ENCODE results near the gene ABLIM3.

Gene ABLIM3

DNA sequence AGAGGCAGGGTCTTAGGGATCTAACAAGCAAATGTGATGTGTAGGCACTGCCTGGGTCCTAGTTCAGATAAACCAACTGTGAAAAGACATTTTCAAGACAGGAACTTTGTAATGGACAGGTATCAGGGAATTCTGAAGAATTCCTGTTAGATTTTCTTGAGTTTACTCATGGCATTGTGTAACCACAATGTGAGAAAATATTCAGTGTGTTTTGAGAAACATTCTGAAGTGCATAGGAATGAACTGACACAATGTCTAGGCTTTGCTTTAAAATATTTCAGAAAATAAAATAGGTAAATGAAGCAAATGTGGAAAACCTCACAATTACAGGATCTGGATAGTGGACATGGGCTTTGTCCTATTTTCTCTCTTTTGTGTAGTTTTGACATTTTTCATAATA is 115.2 kb downstream of the ABLIM3 start:
- peak overlapping the region; percentile 77 for H3K27ac ChIP-seq (ENCODE audit: low read length, poor library complexity, severe bottlenecking)
- H3K4me2 ChIP-seq (ENCODE audit: low read length, poor library complexity, severe bottlenecking): no peak overlapping the region
- no peak overlapping the region for H4K8ac ChIP-seq (ENCODE audit: low read length)
- H3K4me1 ChIP-seq (ENCODE audit: control insufficient read depth, insufficient read depth, low read depth, low read length): peaks cover 11% of the 10 kb centered on the region
- DNase-seq: no peak
- no peak overlapping the region for H2BK5ac ChIP-seq (ENCODE audit: low read depth, low read length, poor library complexity, severe bottlenecking)
- no peak overlapping the region for H3K9ac ChIP-seq (ENCODE audit: low read length)
- no peaks in the 10 kb centered on the region for H3K79me1 ChIP-seq (replicated peaks; ENCODE audit: low read length, poor library complexity, severe bottlenecking)
- H3K4me3 ChIP-seq (ENCODE audit: insufficient read depth in 1 of 2, low read depth in 1 of 2, low read length in 2 of 2): no peak overlapping the region
- H3K27me3 ChIP-seq (ENCODE audit: control insufficient read depth in 1 of 2, insufficient read depth in 1 of 2, low read length in 2 of 2): no peaks in the 10 kb centered on the region
- no peak overlapping the region for H2BK12ac ChIP-seq (ENCODE audit: low read length in 2 of 2)
- H2AFZ ChIP-seq (ENCODE audit: low read depth, low read length): no peak overlapping the region
- H4K91ac ChIP-seq (ENCODE audit: low read length): no peak overlapping the region
- H3K14ac ChIP-seq (ENCODE audit: low read length in 2 of 2): no peak overlapping the region
- no peak overlapping the region for H3K23ac ChIP-seq (ENCODE audit: low read length in 2 of 2)
- no peak overlapping the region for H2AK5ac ChIP-seq (ENCODE audit: low read length, severe bottlenecking)
- no peak overlapping the region for H2BK15ac ChIP-seq (ENCODE audit: low read depth, poor library complexity, severe bottlenecking)
- H3K4ac ChIP-seq (ENCODE audit: low read depth in 1 of 2, low read length in 2 of 2): no peak overlapping the region
- no peak overlapping the region for H3K18ac ChIP-seq (ENCODE audit: low read depth in 1 of 2, low read length in 2 of 2)
- H3K9me3 ChIP-seq (ENCODE audit: control insufficient read depth, low read length): no peaks in the 10 kb centered on the region
- H2BK120ac ChIP-seq (ENCODE audit: low read depth, low read length): no peak overlapping the region
- peaks cover 2 to 52% of the 10 kb centered on the region in 2 experiments for H3K36me3 ChIP-seq (ENCODE audit: control insufficient read depth in 1 of 2, insufficient read depth in 2 of 2, low read depth in 1 of 2, low read length in 2 of 2)

DNA sequence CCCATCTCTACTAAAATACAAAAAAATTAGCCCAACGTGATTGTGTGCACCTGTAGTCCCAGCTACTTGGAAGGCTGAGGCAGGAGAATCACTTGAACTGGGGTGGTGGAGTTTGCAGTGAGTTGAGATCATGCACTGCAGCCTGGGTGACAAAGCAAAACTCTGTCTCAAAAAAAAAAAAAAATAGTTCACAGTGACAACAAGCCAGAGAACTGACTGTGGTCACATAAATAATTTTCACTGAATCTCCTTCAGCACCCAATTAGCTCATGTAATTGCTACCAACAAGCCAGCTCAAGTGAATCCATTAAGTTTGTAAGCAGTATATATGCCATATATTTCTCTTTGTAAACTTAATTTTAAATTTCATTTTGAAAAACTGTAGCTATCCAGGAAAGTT is 115.8 kb downstream of the ABLIM3 start:
- Histone ChIP-seq H3K4me1 (ENCODE audit: control insufficient read depth, insufficient read depth, low read depth, low read length) (peaks cover 11% of the 10 kb centered on the region), H2BK12ac (ENCODE audit: low read length in 2 of 2) (no peak overlapping the region), H2AK5ac (ENCODE audit: low read length, severe bottlenecking) (no peak overlapping the region), H3K36me3 (ENCODE audit: control insufficient read depth in 1 of 2, insufficient read depth in 2 of 2, low read depth in 1 of 2, low read length in 2 of 2) (peaks cover 0 to 45% of the 10 kb centered on the region in 2 experiments), H3K9ac (ENCODE audit: low read length) (no peak overlapping the region), H3K79me1 (replicated peaks; ENCODE audit: low read length, poor library complexity, severe bottlenecking) (no peaks in the 10 kb centered on the region), H4K91ac (ENCODE audit: low read length) (no peak overlapping the region), H3K4me2 (ENCODE audit: low read length, poor library complexity, severe bottlenecking) (no peak overlapping the region), H3K4me3 (ENCODE audit: insufficient read depth in 1 of 2, low read depth in 1 of 2, low read length in 2 of 2) (no peak overlapping the region), H2BK120ac (ENCODE audit: low read depth, low read length) (no peak overlapping the region), H3K23ac (ENCODE audit: low read length in 2 of 2) (no peak overlapping the region), H3K4ac (ENCODE audit: low read depth in 1 of 2, low read length in 2 of 2) (no peak overlapping the region), H2BK5ac (ENCODE audit: low read depth, low read length, poor library complexity, severe bottlenecking) (peak overlapping the region; percentile 53), H3K27ac (ENCODE audit: low read length, poor library complexity, severe bottlenecking) (peak overlapping the region; percentile 75), H2AFZ (ENCODE audit: low read depth, low read length) (no peak overlapping the region), H4K8ac (ENCODE audit: low read length) (no peak overlapping the region), H2BK15ac (ENCODE audit: low read depth, poor library complexity, severe bottlenecking) (no peak overlapping the region), H3K18ac (ENCODE audit: low read depth in 1 of 2, low read length in 2 of 2) (no peak overlapping the region), H3K27me3 (ENCODE audit: control insufficient read depth in 1 of 2, insufficient read depth in 1 of 2, low read length in 2 of 2) (no peaks in the 10 kb centered on the region), H3K9me3 (ENCODE audit: control insufficient read depth, low read length) (no peaks in the 10 kb centered on the region), H3K14ac (ENCODE audit: low read length in 2 of 2) (no peak overlapping the region)
- WGBS: 33% methylated on average over 1 of the region's 1 CpG
- DNase-seq: no peak

DNA sequence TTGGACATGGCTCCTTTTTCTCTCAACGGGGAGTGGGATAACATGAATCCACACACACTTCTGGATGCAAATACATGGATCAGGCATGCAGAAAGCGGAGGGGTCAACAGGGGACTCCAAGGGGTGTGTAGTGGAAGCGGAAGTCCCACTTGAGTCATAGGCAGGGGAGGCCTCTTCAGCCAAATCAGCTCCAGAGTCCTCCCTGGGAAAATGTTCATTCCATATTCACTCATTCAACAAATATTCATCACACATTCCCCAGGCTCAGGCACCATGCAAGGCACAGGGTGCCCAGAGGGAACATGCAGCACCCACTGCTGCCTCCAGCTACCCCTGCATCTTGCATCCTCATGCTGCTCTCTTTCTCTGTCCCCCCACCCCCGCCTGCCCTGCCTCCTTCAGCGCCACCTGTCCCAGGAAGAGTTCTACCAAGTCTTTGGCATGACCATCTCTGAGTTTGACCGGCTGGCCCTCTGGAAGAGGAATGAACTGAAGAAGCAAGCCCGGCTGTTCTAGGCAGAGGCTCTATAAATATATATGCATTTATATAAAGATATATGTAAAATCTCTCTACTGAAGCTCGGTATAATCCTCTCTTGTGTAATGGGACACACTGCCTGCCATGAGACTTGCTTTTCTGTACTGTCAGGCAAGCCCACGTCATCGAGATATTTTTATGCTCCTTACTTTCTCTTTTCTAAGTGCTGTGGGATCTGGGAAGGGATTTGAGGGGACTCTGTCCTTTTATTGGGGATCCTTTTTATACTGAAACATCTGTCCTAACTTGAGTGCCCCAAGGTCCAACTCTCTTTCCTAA is 116.8 kb downstream of the ABLIM3 start:
- H3K14ac ChIP-seq (ENCODE audit: low read length in 2 of 2): peak overlapping the region in 1 of 2 experiments; percentile 35
- H3K79me1 ChIP-seq (replicated peaks; ENCODE audit: low read length, poor library complexity, severe bottlenecking): no peaks in the 10 kb centered on the region
- H3K4me2 ChIP-seq (ENCODE audit: low read length, poor library complexity, severe bottlenecking): no peak overlapping the region
- peaks cover 11% of the 10 kb centered on the region for H3K4me1 ChIP-seq (ENCODE audit: control insufficient read depth, insufficient read depth, low read depth, low read length)
- no peak overlapping the region for H2BK12ac ChIP-seq (ENCODE audit: low read length in 2 of 2)
- no peak overlapping the region for H3K4me3 ChIP-seq (ENCODE audit: insufficient read depth in 1 of 2, low read depth in 1 of 2, low read length in 2 of 2)
- 77% methylated on average over 6 of the region's 10 CpGs for whole genome bisulfite sequencing
- no peak overlapping the region for H4K91ac ChIP-seq (ENCODE audit: low read length)
- H3K4ac ChIP-seq (ENCODE audit: low read depth in 1 of 2, low read length in 2 of 2): no peak overlapping the region
- peak overlapping the region; percentile 50 for H3K27ac ChIP-seq (ENCODE audit: low read length, poor library complexity, severe bottlenecking)
- H2AK5ac ChIP-seq (ENCODE audit: low read length, severe bottlenecking): peak overlapping the region; percentile 90
- peaks cover 0 to 35% of the 10 kb centered on the region in 2 experiments for H3K36me3 ChIP-seq (ENCODE audit: control insufficient read depth in 1 of 2, insufficient read depth in 2 of 2, low read depth in 1 of 2, low read length in 2 of 2)
- peaks cover 0 to 8% of the 10 kb centered on the region in 2 experiments for H3K27me3 ChIP-seq (ENCODE audit: control insufficient read depth in 1 of 2, insufficient read depth in 1 of 2, low read length in 2 of 2)
- H3K18ac ChIP-seq (ENCODE audit: low read depth in 1 of 2, low read length in 2 of 2): peak overlapping the region in 1 of 2 experiments; percentile 11
- DNase-seq: peak; percentile 73
- H2BK5ac ChIP-seq (ENCODE audit: low read depth, low read length, poor library complexity, severe bottlenecking): no peak overlapping the region
- H3K9ac ChIP-seq (ENCODE audit: low read length): no peak overlapping the region
- no peaks in the 10 kb centered on the region for H3K9me3 ChIP-seq (ENCODE audit: control insufficient read depth, low read length)
- no peak overlapping the region for H2BK120ac ChIP-seq (ENCODE audit: low read depth, low read length)
- H4K8ac ChIP-seq (ENCODE audit: low read length): no peak overlapping the region
- peak overlapping the region; percentile 60 for H2BK15ac ChIP-seq (ENCODE audit: low read depth, poor library complexity, severe bottlenecking)
- no peak overlapping the region for H3K23ac ChIP-seq (ENCODE audit: low read length in 2 of 2)
- H2AFZ ChIP-seq (ENCODE audit: low read depth, low read length): no peak overlapping the region

DNA sequence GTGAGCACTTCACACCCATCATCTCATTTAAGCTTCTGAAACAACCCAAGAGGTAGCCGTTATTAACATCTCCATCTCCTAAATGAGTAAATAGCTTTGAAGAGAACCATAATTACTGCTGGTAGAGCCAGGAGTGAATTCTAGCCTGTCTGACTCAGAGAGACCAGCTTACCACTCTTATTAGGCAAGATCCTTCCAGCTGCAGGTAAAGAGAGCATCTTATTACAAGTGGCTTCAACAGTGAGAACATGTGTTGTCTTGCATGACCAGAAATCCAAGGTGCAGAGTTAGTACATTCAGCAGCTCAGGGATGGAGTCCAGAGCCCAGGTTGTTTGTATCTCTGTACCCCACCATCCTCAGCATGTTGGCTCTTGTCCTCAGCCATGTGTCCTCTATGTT is 119.5 kb downstream of the ABLIM3 start:
- no peak overlapping the region for H2BK12ac ChIP-seq (ENCODE audit: low read length in 2 of 2)
- H4K8ac ChIP-seq (ENCODE audit: low read length): no peak overlapping the region
- H3K4ac ChIP-seq (ENCODE audit: low read depth in 1 of 2, low read length in 2 of 2): no peak overlapping the region
- no peak overlapping the region for H3K4me3 ChIP-seq (ENCODE audit: insufficient read depth in 1 of 2, low read depth in 1 of 2, low read length in 2 of 2)
- H2BK5ac ChIP-seq (ENCODE audit: low read depth, low read length, poor library complexity, severe bottlenecking): no peak overlapping the region
- H3K4me2 ChIP-seq (ENCODE audit: low read length, poor library complexity, severe bottlenecking): no peak overlapping the region
- no peak overlapping the region for H3K14ac ChIP-seq (ENCODE audit: low read length in 2 of 2)
- no peak overlapping the region for H2AFZ ChIP-seq (ENCODE audit: low read depth, low read length)
- no peaks in the 10 kb centered on the region for H3K79me1 ChIP-seq (replicated peaks; ENCODE audit: low read length, poor library complexity, severe bottlenecking)
- peaks cover 11% of the 10 kb centered on the region for H3K4me1 ChIP-seq (ENCODE audit: control insufficient read depth, insufficient read depth, low read depth, low read length)
- peaks cover 0 to 28% of the 10 kb centered on the region in 2 experiments for H3K27me3 ChIP-seq (ENCODE audit: control insufficient read depth in 1 of 2, insufficient read depth in 1 of 2, low read length in 2 of 2)
- peaks cover 0 to 10% of the 10 kb centered on the region in 2 experiments for H3K36me3 ChIP-seq (ENCODE audit: control insufficient read depth in 1 of 2, insufficient read depth in 2 of 2, low read depth in 1 of 2, low read length in 2 of 2)
- no peak overlapping the region for H2AK5ac ChIP-seq (ENCODE audit: low read length, severe bottlenecking)
- WGBS: 92% methylated on average over 1 of the region's 1 CpG
- no peak overlapping the region for H4K91ac ChIP-seq (ENCODE audit: low read length)
- H2BK15ac ChIP-seq (ENCODE audit: low read depth, poor library complexity, severe bottlenecking): no peak overlapping the region
- H3K9ac ChIP-seq (ENCODE audit: low read length): no peak overlapping the region
- no peaks in the 10 kb centered on the region for H3K9me3 ChIP-seq (ENCODE audit: control insufficient read depth, low read length)
- H3K23ac ChIP-seq (ENCODE audit: low read length in 2 of 2): no peak overlapping the region
- no peak overlapping the region for H3K27ac ChIP-seq (ENCODE audit: low read length, poor library complexity, severe bottlenecking)
- H3K18ac ChIP-seq (ENCODE audit: low read depth in 1 of 2, low read length in 2 of 2): no peak overlapping the region
- H2BK120ac ChIP-seq (ENCODE audit: low read depth, low read length): no peak overlapping the region
- no peak for DNase-seq

Data from mesenchymal stem cell (in vitro differentiated cells and primary cell).